T-cell (primary cell): ENCODE measurements around the gene POLR1C. TPM values are rescaled to one million over a fixed set of nuclear protein-coding genes. Genes with fewer than 3 reads are reported as not detected.
A peak's percentile ranks its signal among the peaks of the same experiment; 100 is the strongest.

Experiments
- ATAC-seq, 4 experiments: fragments of 200-7000 bp in 3 of 4; fragments of 150-1000 bp in 1 of 4; cut with Tn5 transposase; replicated peaks in 1 of 4; 1 replicate in 3 of 4; 2 replicates in 1 of 4; pipeline ENCODE4 v1.10.0; 2021; ENCODE audit warnings: moderate library complexity in 3 of 4, mild to moderate bottlenecking in 2 of 4, moderate number of reproducible peaks in 1 of 4
- CTCF ChIA-PET, 2 donors: fragments of 300-600 bp; sonication (Branson Sonifier 250); formaldehyde crosslinking; loops; one replicate each; lab custom pipeline; 2022; ENCODE audit warnings: antibody characterized with exemption in 2 of 2; lab: Charles Lee
- POLR2A ChIA-PET, 2 donors: fragments of 300-600 bp; sonication (Branson Sonifier 250); formaldehyde crosslinking; loops; one replicate each; lab custom pipeline; 2022; ENCODE audit warnings: antibody characterized with exemption in 2 of 2; lab: Charles Lee
- DNase-seq, 35 experiments: peaks; one replicate each; pipeline versions ENCODE4 v3.0.0 to v3.0.0-alpha.2; 2013 to 2023
- H3K27ac ChIP-seq: one replicate; pipeline ENCODE4 v1.5.1; 2013; ENCODE audit warnings: low read length
- H3K27me3 ChIP-seq, 2 experiments: replicated peaks in 1 of 2; 1 replicate in 1 of 2; 2 replicates in 1 of 2; pipeline versions ENCODE4 v1.6.1 to v1.7.0; 2013; ENCODE audit warnings: low read length in 1 of 2, mixed read lengths in 1 of 2; ENCODE audit not compliant: control insufficient read depth in 2 of 2, insufficient read depth in 2 of 2; ENCODE audit errors: extremely low read depth in 1 of 2
- H3K36me3 ChIP-seq, 2 donors: 1 replicate in 1 of 2; 2 replicates in 1 of 2; pipeline versions ENCODE4 v1.6.1 to v1.7.0; 2013; ENCODE audit warnings: low read length in 1 of 2; ENCODE audit not compliant: control insufficient read depth in 2 of 2, insufficient read depth in 1 of 2; ENCODE audit errors: extremely low read depth in 1 of 2
- H3K4me1 ChIP-seq, 2 experiments: 1 replicate in 1 of 2; 2 replicates in 1 of 2; pipeline versions ENCODE4 v1.6.1 to v1.7.0; 2013; ENCODE audit warnings: low read length in 2 of 2, mixed read lengths in 1 of 2; ENCODE audit not compliant: insufficient read depth in 2 of 2, control insufficient read depth in 1 of 2; ENCODE audit errors: extremely low read depth in 1 of 2
- H3K4me3 ChIP-seq, 2 donors: 1 replicate in 1 of 2; 2 replicates in 1 of 2; pipeline versions ENCODE4 v1.5.1 to v1.7.0; 2013; ENCODE audit warnings: mild to moderate bottlenecking in 2 of 2, low read length in 1 of 2, moderate library complexity in 1 of 2; ENCODE audit not compliant: control insufficient read depth in 1 of 2; ENCODE audit errors: extremely low read depth in 1 of 2
- H3K9me3 ChIP-seq: 2 replicates; pipeline ENCODE4 v1.7.0; 2013
- H3K27ac Mint-ChIP-seq, 2 donors: one replicate each; pipeline ENCODE4 v1.8.0; 2020 to 2021; ENCODE audit warnings: mild to moderate bottlenecking in 2 of 2, mixed read lengths in 2 of 2
- H3K27me3 Mint-ChIP-seq, 2 donors: one replicate each; pipeline ENCODE4 v1.8.0; 2021 to 2022; ENCODE audit warnings: mixed read lengths in 2 of 2
- H3K36me3 Mint-ChIP-seq: one replicate; pipeline ENCODE4 v1.8.0; 2021; ENCODE audit warnings: mixed read lengths
- H3K4me1 Mint-ChIP-seq, 3 donors: one replicate each; pipeline ENCODE4 v1.8.0; 2020 to 2022; ENCODE audit warnings: mixed read lengths in 3 of 3, mild to moderate bottlenecking in 1 of 3
- H3K4me3 Mint-ChIP-seq, 3 donors: one replicate each; pipeline ENCODE4 v1.8.0; 2020 to 2022; ENCODE audit warnings: mild to moderate bottlenecking in 3 of 3, mixed read lengths in 3 of 3, moderate library complexity in 3 of 3
- H3K9me3 Mint-ChIP-seq, 3 donors: one replicate each; pipeline ENCODE4 v1.8.0; 2020 to 2022; ENCODE audit warnings: mixed read lengths in 3 of 3
- WGBS: methylation state at CpG from one replicate; pipeline ENCODE4 v1.1.5; 2013; ENCODE audit warnings: missing lambda C conversion rate; ENCODE audit not compliant: insufficient coverage; 5-methylcytosine and 5-hydroxymethylcytosine counted together
- total RNA-seq, 35 experiments: library from RNA in 6 of 35; stranded (reverse) in 6 of 35; fragments of 120-200 nt in 1 of 35; gene quantifications; one replicate each; pipeline versions ENCODE4 v1.2.1 to v1.2.4 and lab custom pipeline; 2013 to 2026

Gene POLR1C
- total RNA-seq, 5 donors from 2014 or later (not counting 1 experiment from before 2014, with no cell fraction given): 42.3 to 49.8 (median 46.1) TPM

DNA sequence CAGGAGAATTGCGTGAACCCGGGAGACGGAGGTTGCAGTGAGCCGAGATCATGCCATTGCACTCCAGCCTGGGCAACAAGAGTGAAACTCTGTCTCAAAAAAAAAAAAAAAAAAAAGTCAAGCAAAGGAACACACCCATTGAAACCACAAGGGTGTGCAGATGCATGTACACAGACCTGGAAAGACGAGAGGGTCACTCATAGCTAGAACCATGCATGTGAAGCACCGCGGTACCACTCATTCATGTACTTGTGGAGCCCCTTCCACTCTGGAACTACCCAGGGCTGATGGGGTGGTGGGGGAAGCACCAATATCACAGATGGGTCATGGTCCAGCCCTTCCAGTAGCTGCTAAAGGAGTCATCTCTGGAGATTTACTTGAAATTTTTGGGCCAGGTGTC, 46.9 kb upstream of the POLR1C start:
- Histone ChIP-seq H3K4me1 (no peaks in the 10 kb centered on the region), H3K9me3 (no peaks in the 10 kb centered on the region), H3K27me3 (peaks cover 0 to 47% of the 10 kb centered on the region in 2 experiments), H3K36me3 (no peaks in the 10 kb centered on the region), H3K4me3 (no peak overlapping the region), H3K27ac (no peak overlapping the region)
- WGBS: 65% methylated on average over 6 of the region's 7 CpGs
- H3K27ac Mint-ChIP-seq: no peak overlapping the region
- H3K27me3 Mint-ChIP-seq: peaks cover 17 to 36% of the 10 kb centered on the region in 2 donors
- no peaks in the 10 kb centered on the region for H3K36me3 Mint-ChIP-seq
- ATAC-seq (no peak), DNase-seq (no peak)
- no peaks in the 10 kb centered on the region for H3K4me1 Mint-ChIP-seq
- H3K9me3 Mint-ChIP-seq: no peaks in the 10 kb centered on the region
- ChIA-PET POLR2A (interaction anchor here in 1 of 2 donors (0.7 kb wide), 1 partner anchor 31 kb away, joined by 3 read pairs; no protein-coding TSS in a partner anchor), CTCF (interaction anchor here in 1 of 2 donors (0.9 kb wide), 1 partner anchor 42 kb away, joined by 5 read pairs; the partner anchor contains the start of gene ABCC10)
- H3K4me3 Mint-ChIP-seq: no peak overlapping the region

DNA sequence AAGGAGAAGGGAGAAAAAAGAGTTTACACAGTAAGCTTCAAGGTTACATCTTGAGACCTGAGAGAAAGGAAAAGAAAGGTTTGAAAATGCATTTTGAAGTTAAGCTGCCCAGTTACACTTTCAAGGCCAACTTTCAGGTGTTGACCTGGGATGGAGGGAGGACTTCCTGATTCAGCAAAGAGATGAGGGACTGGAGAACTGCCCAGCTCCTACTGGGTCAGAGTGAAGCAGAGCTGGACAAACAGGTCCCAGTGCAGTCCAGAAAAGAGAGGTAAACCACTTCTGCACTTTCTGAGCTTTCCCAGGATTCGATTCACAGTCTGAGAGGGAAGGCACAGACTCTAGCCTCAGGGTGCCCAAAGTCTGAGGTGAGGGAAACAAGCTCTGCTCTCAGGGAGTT, 45.5 kb upstream of the POLR1C start:
- H3K9me3 Mint-ChIP-seq: no peaks in the 10 kb centered on the region
- H3K4me3 Mint-ChIP-seq: no peak overlapping the region
- peaks cover 13 to 33% of the 10 kb centered on the region in 2 donors for H3K27me3 Mint-ChIP-seq
- DNase-seq (no peak), ATAC-seq (no peak)
- no peaks in the 10 kb centered on the region for H3K36me3 ChIP-seq
- H3K4me1 Mint-ChIP-seq: peaks cover 0 to under 1% (median 0%) of the 10 kb centered on the region in 3 donors
- H3K27me3 ChIP-seq: peaks cover 0 to 40% of the 10 kb centered on the region in 2 experiments
- no peak overlapping the region for H3K27ac Mint-ChIP-seq
- no peaks in the 10 kb centered on the region for H3K9me3 ChIP-seq
- H3K4me1 ChIP-seq: no peaks in the 10 kb centered on the region
- POLR2A ChIA-PET: interaction anchor here in 1 of 2 donors (0.6 to 0.9 kb wide), 2 partner anchors 9 to 125 kb away, joined by 5 read pairs; no protein-coding TSS in a partner anchor
- no peak overlapping the region for H3K27ac ChIP-seq
- H3K36me3 Mint-ChIP-seq: no peaks in the 10 kb centered on the region
- CTCF ChIA-PET: interaction anchor here in 1 of 2 donors (0.8 to 1.1 kb wide), 2 partner anchors 15 to 35 kb away, joined by 3 to 4 read pairs; no protein-coding TSS in a partner anchor
- no peak overlapping the region for H3K4me3 ChIP-seq
- WGBS: no CpG with 5 or more reads among the region's 1 CpG

GRCh38 chr6:43472515-43472914, 44.4 kb upstream of the POLR1C start:
- Histone ChIP-seq H3K4me1 (peaks cover 6 to 7% of the 10 kb centered on the region in 2 experiments), H3K27me3 (peaks cover 0 to 32% of the 10 kb centered on the region in 2 experiments), H3K9me3 (no peaks in the 10 kb centered on the region), H3K27ac (no peak overlapping the region), H3K36me3 (no peaks in the 10 kb centered on the region), H3K4me3 (no peak overlapping the region)
- no peaks in the 10 kb centered on the region for H3K36me3 Mint-ChIP-seq
- ChIA-PET CTCF (interaction anchor here in 1 of 2 donors (0.8 to 1.7 kb wide), 2 partner anchors 16 to 35 kb away, joined by 3 to 4 read pairs; no protein-coding TSS in a partner anchor), POLR2A (no interaction called here)
- H3K27ac Mint-ChIP-seq: no peak overlapping the region
- ATAC-seq: no peak
- no peak for DNase-seq
- H3K4me3 Mint-ChIP-seq: no peak overlapping the region
- H3K4me1 Mint-ChIP-seq: peaks cover 11% of the 10 kb centered on the region in 3 donors
- H3K9me3 Mint-ChIP-seq: no peaks in the 10 kb centered on the region
- no CpG with 5 or more reads among the region's 4 CpGs for WGBS
- H3K27me3 Mint-ChIP-seq: peaks cover 10 to 28% of the 10 kb centered on the region in 2 donors

DNA sequence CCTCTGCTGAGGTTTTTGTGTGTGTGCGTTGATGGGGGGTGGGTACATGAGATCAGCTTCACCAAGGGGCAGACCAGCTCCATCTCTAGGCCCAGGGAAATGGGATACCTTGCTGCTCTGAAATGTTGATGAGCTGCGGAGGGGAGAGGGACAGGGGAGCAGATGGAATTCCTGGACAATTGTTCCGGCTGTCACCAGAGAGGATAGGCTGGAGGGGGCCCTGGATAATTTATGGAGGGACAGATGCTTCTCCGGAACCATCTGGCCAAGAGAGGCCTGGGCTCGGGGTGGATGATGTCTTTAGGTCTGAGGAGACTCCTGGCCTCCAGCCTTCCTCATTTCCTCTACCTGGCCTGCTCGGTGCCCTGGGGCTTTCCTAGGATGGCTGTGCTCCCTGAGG, 41.4 kb upstream of the POLR1C start:
- ChIA-PET POLR2A (interaction anchor here in 1 of 2 donors (0.6 kb wide), 1 partner anchor 228 kb away, joined by 3 read pairs; no protein-coding TSS in a partner anchor), CTCF (no interaction called here)
- no peaks in the 10 kb centered on the region for H3K9me3 ChIP-seq
- ATAC-seq (no peak), DNase-seq (no peak)
- Mint-ChIP-seq H3K4me3 (no peak overlapping the region), H3K4me1 (peaks cover 35 to 36% (median 35%) of the 10 kb centered on the region in 3 donors), H3K27ac (no peak overlapping the region), H3K9me3 (no peaks in the 10 kb centered on the region), H3K36me3 (no peaks in the 10 kb centered on the region), H3K27me3 (peaks cover 0 to 6% of the 10 kb centered on the region in 2 donors)
- H3K27me3 ChIP-seq: peaks cover 0 to 6% of the 10 kb centered on the region in 2 experiments
- peaks cover 11 to 18% of the 10 kb centered on the region in 2 experiments for H3K4me1 ChIP-seq
- H3K4me3 ChIP-seq: no peak overlapping the region
- no peaks in the 10 kb centered on the region for H3K36me3 ChIP-seq
- H3K27ac ChIP-seq: no peak overlapping the region
- 91% methylated on average over 3 of the region's 6 CpGs for WGBS

GRCh38 chr6:43476746-43477145, 40.1 kb upstream of the POLR1C start:
- Histone ChIP-seq H3K4me1 (peaks cover 11 to 18% of the 10 kb centered on the region in 2 experiments), H3K27me3 (peaks cover 0 to 4% of the 10 kb centered on the region in 2 experiments), H3K27ac (peak overlapping the region; percentile 91), H3K9me3 (no peaks in the 10 kb centered on the region), H3K36me3 (no peaks in the 10 kb centered on the region), H3K4me3 (peak overlapping the region; percentile 55 to 78)
- POLR2A ChIA-PET: interaction anchor here in 1 of 2 donors (0.6 kb wide), 3 partner anchors 21 to 233 kb away, joined by 3 to 14 read pairs (median 7); partner anchors contain the start of gene DLK2
- Mint-ChIP-seq H3K4me1 (peaks cover 39 to 44% (median 42%) of the 10 kb centered on the region in 3 donors), H3K36me3 (no peaks in the 10 kb centered on the region), H3K9me3 (no peaks in the 10 kb centered on the region), H3K27me3 (no peaks in the 10 kb centered on the region), H3K4me3 (peak overlapping the region; percentile 92 to 99 (median 93)), H3K27ac (peak overlapping the region; percentile 75 to 94)
- ATAC-seq (peak in 1 of 4 experiments; percentile 5), DNase-seq (peak in 1 of 35 experiments; percentile 35)
- WGBS: 63% methylated on average over 2 of the region's 2 CpGs
- CTCF ChIA-PET: interaction anchor here in 1 of 2 donors (0.6 to 1.4 kb wide), 2 partner anchors 40 to 462 kb away, joined by 3 to 4 read pairs; partner anchors contain the start of genes POLR1C and YIPF3

DNA sequence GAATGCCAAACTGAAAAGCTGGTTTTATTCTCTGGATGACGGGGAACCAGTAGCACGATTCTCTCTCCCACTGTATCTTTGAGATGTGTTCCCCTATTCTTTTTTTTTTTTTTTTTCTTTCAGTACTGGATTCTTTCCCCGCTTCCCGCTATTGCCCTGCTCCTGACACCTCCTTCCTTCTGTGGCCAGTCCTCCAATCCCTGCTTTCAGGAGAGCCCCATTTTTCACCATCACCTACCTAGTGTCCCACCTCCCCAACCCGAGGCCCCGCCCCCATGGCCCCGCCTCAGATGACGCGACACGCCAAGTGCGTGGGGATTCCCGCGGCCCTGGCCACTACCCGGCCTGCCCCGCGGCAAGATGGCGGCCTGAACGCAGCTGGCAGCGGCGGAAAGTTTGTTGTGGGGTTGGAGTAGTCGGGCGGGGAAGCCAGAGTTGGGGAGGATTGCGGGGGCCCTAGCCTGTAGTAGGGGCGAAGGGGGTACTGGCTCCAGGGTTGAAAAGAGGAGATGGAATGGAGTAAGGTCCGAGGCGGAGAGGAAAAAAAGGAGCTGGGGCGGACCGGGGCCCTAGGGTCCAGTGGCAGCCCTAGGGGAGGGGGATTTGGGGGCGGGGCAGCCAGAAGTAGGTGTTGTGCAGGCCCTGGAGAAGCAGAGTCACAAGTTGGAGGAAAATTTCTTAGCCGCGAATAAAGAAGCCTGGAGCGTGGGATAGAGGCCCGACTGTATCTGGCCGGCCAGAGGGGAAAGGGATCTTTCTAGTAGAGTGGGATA, 39.5 kb upstream of the POLR1C start, which contains the start of gene TJAP1:
TJAP1 (plus strand) TSS at position 336 of the 773 bp plus-strand sequence. CDS start 21,432 bp downstream, outside the sequence.
- peak; percentile 100 for ATAC-seq
- peak within 1 kb of the TSS; percentile 91 for H3K27ac ChIP-seq
- no peaks in the 10 kb centered on the region for H3K27me3 Mint-ChIP-seq
- DNase-seq: peak; percentile 88 to 99 (median 96)
- peak within 1 kb of the TSS; percentile 69 to 78 for H3K4me3 ChIP-seq
- H3K36me3 ChIP-seq: peaks cover 0 to 1% of the 10 kb centered on the region in 2 donors
- ChIA-PET CTCF (interaction anchor here in 1 of 2 donors (0.5 to 1.4 kb wide), 6 partner anchors 18 to 610 kb away, joined by 3 to 5 read pairs (median 3); partner anchors contain the start of genes POLR1C and YIPF3), POLR2A (interaction anchor here (0.5 to 1.1 kb wide), 12 partner anchors 15 to 1238 kb away, joined by 3 to 14 read pairs (median 4); partner anchors contain the start of genes DLK2 (in 1 of the 2), PEX6 (in 1 of the 2) and VEGFA (in 1 of the 2))
- peak within 1 kb of the TSS; percentile 75 to 94 for H3K27ac Mint-ChIP-seq
- H3K4me3 Mint-ChIP-seq: peak within 1 kb of the TSS; percentile 92 to 99 (median 93)
- 0% methylated on average over 25 of the region's 34 CpGs for WGBS
- H3K4me1 Mint-ChIP-seq: peaks cover 45 to 51% (median 47%) of the 10 kb centered on the region in 3 donors
- no peaks in the 10 kb centered on the region for H3K9me3 Mint-ChIP-seq
- H3K9me3 ChIP-seq: no peaks in the 10 kb centered on the region
- peaks cover 11 to 18% of the 10 kb centered on the region in 2 experiments for H3K4me1 ChIP-seq
- no peaks in the 10 kb centered on the region for H3K36me3 Mint-ChIP-seq
- H3K27me3 ChIP-seq: peaks cover 0 to 4% of the 10 kb centered on the region in 2 experiments
